Adrenal gland (tissue), 5 donors: ENCODE data around the gene HEPACAM.

ENCODE experiments used
- CTCF ChIP-seq, 6 experiments: fragments of 450-650 bp in 4 of 6; fragments of 200-600 bp in 2 of 6; sonication (generic) in 1 of 6; IDR thresholded peaks; 1 replicate in 5 of 6; 2 replicates in 1 of 6; pipeline versions ENCODE4 v1.5.1 to v1.8.0; 2016 to 2021; ENCODE audit warnings: antibody characterized with exemption in 6 of 6, mild to moderate bottlenecking in 2 of 6, moderate library complexity in 1 of 6
- POLR2A ChIP-seq, 2 donors: fragments of 450-650 bp; IDR thresholded peaks; one replicate each; pipeline ENCODE4 v1.6.1; 2017; ENCODE audit warnings: antibody characterized with exemption in 2 of 2, mild to moderate bottlenecking in 2 of 2, moderate library complexity in 1 of 2
- donor health status: DM: no; HTN: no; CAD: no.

GRCh38 chr11:124917115-124917637 lies 18.7 kb downstream of the HEPACAM start:
- no peak for TF ChIP-seq CTCF (IDR thresholded peaks at IDR 0.05)
- TF ChIP-seq POLR2A (IDR thresholded peaks at IDR 0.05), result no peak
